HepG2 (cell line): Measurements from ENCODE around the gene PIM3. TPM values are rescaled to one million over a fixed set of nuclear protein-coding genes. Genes with fewer than 3 reads are reported as not detected.

Experiments used
- FOSL2 ChIP-seq: sonication (generic); formaldehyde crosslinking; IDR thresholded peaks from 2 replicates; pipeline ENCODE4 v1.4.0; 2020; ENCODE audit warnings: missing genetic modification reagents
- NR2F2 ChIP-seq: IDR thresholded peaks from 2 replicates; pipeline ENCODE4 v1.6.1; 2012; ENCODE audit warnings: low read depth, inconsistent platforms, borderline replicate concordance
- RNF2 ChIP-seq: fragments of 450-650 bp; conservative IDR thresholded peaks from 2 replicates; pipeline ENCODE4 v1.6.1; 2016; ENCODE audit warnings: low read depth
- SOX5 ChIP-seq: IDR thresholded peaks from 2 replicates; pipeline ENCODE4 v1.6.1; 2016; ENCODE audit warnings: borderline replicate concordance
- TAF15 ChIP-seq: fragments of 200-400 bp; formaldehyde crosslinking; IDR thresholded peaks from one replicate; pipeline ENCODE4 v1.6.1; 2018; ENCODE audit warnings: mild to moderate bottlenecking, low read depth, low read length; ENCODE audit not compliant: poor library complexity, severe bottlenecking
- ZNF292 ChIP-seq: sonication (generic); formaldehyde crosslinking; IDR thresholded peaks from 2 replicates; pipeline ENCODE4 v1.8.1; 2022; ENCODE audit warnings: mild to moderate bottlenecking, low read depth, missing genetic modification reagents, borderline replicate concordance
- ZNF318 ChIP-seq: sonication (generic); formaldehyde crosslinking; IDR thresholded peaks from 2 replicates; pipeline ENCODE4 v1.4.0; 2020; ENCODE audit warnings: mild to moderate bottlenecking, missing genetic modification reagents
- ZNF33A ChIP-seq: sonication (generic); formaldehyde crosslinking; IDR thresholded peaks from 2 replicates; pipeline ENCODE4 v1.5.1; 2020; ENCODE audit warnings: missing genetic modification reagents, mild to moderate bottlenecking, moderate library complexity, borderline replicate concordance
- ZNF687 ChIP-seq: sonication (generic); formaldehyde crosslinking; IDR thresholded peaks from 2 replicates; pipeline ENCODE4 v1.5.1; 2020; ENCODE audit warnings: mild to moderate bottlenecking, missing genetic modification reagents, moderate library complexity
- polyA plus RNA-seq, 8 experiments: library from polyadenylated mRNA; depleted of rRNA in 3 of 8; stranded (reverse) in 7 of 8; unstranded in 1 of 8; fragments of >200 nt; fragmentation: Illumina TruSeq in 4 of 8; extraction: Trizol in 4 of 8; gene quantifications; 2 replicates each; pipeline versions ENCODE4 v1.2.1 to v1.2.3, GENCODE V29; 2011 to 2016; ENCODE audit warnings: low read depth in 4 of 8, missing spikeins in 1 of 8, mixed read lengths in 1 of 8; ENCODE audit not compliant: insufficient read depth in 1 of 8
- total RNA-seq, 5 experiments: library from RNA; depleted of rRNA; stranded (reverse); fragments of >200 nt; fragmentation: Illumina TruSeq; extraction: Trizol; gene quantifications; 2 replicates each; pipeline ENCODE4 v1.2.3, GENCODE V29; 2016; ENCODE audit warnings: low read depth in 1 of 5
- TF ChIP-seq, protein P1 (sequence below): sonication (generic); formaldehyde crosslinking; IDR thresholded peaks from 2 replicates; pipeline ENCODE4 v1.4.0; 2020; ENCODE audit warnings: missing genetic modification reagents

Gene PIM3
- total and polyA plus RNA-seq, 2 of the 13 experiments (the other 11 are each of a cell fraction or from before 2014, with no cell fraction given), result 21.6 to 31.2 TPM

DNA sequence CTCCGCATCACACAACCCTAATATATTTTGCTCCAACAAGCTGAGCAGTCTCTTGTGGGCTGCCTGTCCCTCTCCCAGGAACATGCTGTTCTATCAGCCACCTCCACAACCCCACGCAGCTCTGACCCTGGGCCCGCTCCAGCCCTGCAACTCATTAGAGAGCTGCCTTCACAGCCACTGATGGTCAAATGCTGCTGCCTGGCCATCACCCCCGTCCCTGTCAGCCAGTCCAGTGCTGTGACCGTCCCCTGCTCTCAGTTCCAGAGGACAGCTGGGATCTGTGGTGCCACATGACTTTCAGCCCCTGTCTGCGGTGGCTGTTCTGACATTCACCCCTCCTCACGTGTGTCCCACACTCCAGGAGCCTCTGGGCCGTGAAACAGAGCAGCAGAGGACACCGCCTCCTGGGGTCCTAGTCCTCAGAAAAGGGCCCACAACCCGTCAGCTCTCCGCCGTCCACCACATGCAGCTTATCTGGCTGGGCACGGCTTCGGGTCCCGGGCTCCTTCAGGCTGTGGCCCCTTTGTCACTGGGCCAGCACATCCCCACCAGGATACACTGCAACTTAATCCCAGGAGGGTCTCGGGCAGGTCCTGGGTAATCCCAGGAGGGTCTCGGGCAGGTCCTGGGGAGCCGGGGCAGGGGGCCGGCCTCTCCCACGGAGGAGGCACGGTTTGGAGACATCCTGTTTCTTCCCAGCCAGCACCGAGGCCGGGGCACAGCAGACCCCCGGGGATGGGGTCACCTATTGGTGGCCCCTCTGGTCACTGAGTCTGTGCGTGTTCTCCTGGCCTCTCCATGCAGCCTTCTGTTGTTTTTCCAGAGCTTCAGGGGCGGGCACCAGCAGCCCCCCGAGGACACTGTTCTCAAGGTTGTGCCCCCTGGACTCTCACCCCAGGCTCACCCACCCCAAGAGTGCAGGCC, 27.1 kb upstream of the PIM3 start (continued):
- TF ChIP-seq NR2F2 (no peak), ZNF318 (CRISPR knock-in tag) (no peak), SOX5 (0 out of 2 replicates have a peak, but pooled peaks have one; percentile 25), ZNF687 (CRISPR knock-in tag) (peak; percentile 72), FOSL2 (CRISPR knock-in tag) (0 out of 2 replicates have a peak, but pooled peaks have one; percentile 3), RNF2 (0 out of 2 replicates have a peak, but pooled peaks have one; percentile 39), TAF15 (no peak), ZNF33A (no peak), ZNF292 (0 out of 2 replicates have a peak, but pooled peaks have one; percentile 24)
- TF ChIP-seq, protein P1, sequence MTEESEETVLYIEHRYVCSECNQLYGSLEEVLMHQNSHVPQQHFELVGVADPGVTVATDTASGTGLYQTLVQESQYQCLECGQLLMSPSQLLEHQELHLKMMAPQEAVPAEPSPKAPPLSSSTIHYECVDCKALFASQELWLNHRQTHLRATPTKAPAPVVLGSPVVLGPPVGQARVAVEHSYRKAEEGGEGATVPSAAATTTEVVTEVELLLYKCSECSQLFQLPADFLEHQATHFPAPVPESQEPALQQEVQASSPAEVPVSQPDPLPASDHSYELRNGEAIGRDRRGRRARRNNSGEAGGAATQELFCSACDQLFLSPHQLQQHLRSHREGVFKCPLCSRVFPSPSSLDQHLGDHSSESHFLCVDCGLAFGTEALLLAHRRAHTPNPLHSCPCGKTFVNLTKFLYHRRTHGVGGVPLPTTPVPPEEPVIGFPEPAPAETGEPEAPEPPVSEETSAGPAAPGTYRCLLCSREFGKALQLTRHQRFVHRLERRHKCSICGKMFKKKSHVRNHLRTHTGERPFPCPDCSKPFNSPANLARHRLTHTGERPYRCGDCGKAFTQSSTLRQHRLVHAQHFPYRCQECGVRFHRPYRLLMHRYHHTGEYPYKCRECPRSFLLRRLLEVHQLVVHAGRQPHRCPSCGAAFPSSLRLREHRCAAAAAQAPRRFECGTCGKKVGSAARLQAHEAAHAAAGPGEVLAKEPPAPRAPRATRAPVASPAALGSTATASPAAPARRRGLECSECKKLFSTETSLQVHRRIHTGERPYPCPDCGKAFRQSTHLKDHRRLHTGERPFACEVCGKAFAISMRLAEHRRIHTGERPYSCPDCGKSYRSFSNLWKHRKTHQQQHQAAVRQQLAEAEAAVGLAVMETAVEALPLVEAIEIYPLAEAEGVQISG (CRISPR knock-in tag), result no peak
